ENCODE measurements around the gene NEK5.

The NEK5 gene

GRCh38 chr13:52024481-52024880, 104.4 kb downstream of the NEK5 start, which contains the start of gene UTP14C:
TSS of gene UTP14C (plus strand) at chr13:52024691. CDS start at chr13:52028805, 4,114 bp downstream.
- Histone ChIP-seq H3K4me3 (ENCODE audit: insufficient read depth, low read length, poor library complexity, severe bottlenecking) (no peak within 1 kb of the TSS), H3F3A (ENCODE audit: insufficient read depth) (no peaks in the 10 kb centered on the region), H3K27ac (ENCODE audit: low read depth, low read length) (no peak within 1 kb of the TSS), H3K36me3 (ENCODE audit: low read length) (peaks cover 8% of the 10 kb centered on the region; the same call in 1 of the 2 replicates), H3K9me3 (ENCODE audit: insufficient read depth, low read length) (no peaks in the 10 kb centered on the region), H3K9me2 (replicated peaks; ENCODE audit: insufficient read depth, low read length) (no peaks in the 10 kb centered on the region), H2AFZ (ENCODE audit: low read depth, low read length, severe bottlenecking) (no peak within 1 kb of the TSS), H4K20me1 (ENCODE audit: low read depth, low read length) (no peaks in the 10 kb centered on the region), H3K4me2 (ENCODE audit: low read depth, low read length, poor library complexity, severe bottlenecking) (no peak within 1 kb of the TSS), H3K27me3 (ENCODE audit: low read length) (no peaks in the 10 kb centered on the region), H3K9ac (ENCODE audit: low read length) (no peak within 1 kb of the TSS), H3K79me2 (ENCODE audit: insufficient read depth, low read length) (peaks cover 9% of the 10 kb centered on the region; the same call in 1 of the 2 replicates)
- no peak for TF ChIP-seq EZH2phosphoT487 (conservative IDR thresholded peaks at IDR 0.05; ENCODE audit: low read length)
- TF ChIP-seq CTCF (IDR thresholded peaks at IDR 0.05; ENCODE audit: insufficient read depth, low read length, poor library complexity, severe bottlenecking), result no peak

GRCh38 chr13:52022356-52022755, 106.5 kb downstream of the NEK5 start:
- H3K4me3 ChIP-seq (ENCODE audit: insufficient read depth, low read length, poor library complexity, severe bottlenecking), result no peak overlapping the region
- H4K20me1 ChIP-seq (ENCODE audit: low read depth, low read length), result no peaks in the 10 kb centered on the region
- TF ChIP-seq EZH2phosphoT487 (conservative IDR thresholded peaks at IDR 0.05; ENCODE audit: low read length), result no peak
- no peak for TF ChIP-seq CTCF (IDR thresholded peaks at IDR 0.05; ENCODE audit: insufficient read depth, low read length, poor library complexity, severe bottlenecking)
- H3K9me2 ChIP-seq (replicated peaks; ENCODE audit: insufficient read depth, low read length), result no peaks in the 10 kb centered on the region
- no peak overlapping the region for H3K27ac ChIP-seq (ENCODE audit: low read depth, low read length)
- H3K79me2 ChIP-seq (ENCODE audit: insufficient read depth, low read length), result peaks cover 21% of the 10 kb centered on the region
- no peaks in the 10 kb centered on the region for H3F3A ChIP-seq (ENCODE audit: insufficient read depth)
- H3K9me3 ChIP-seq (ENCODE audit: insufficient read depth, low read length), result no peaks in the 10 kb centered on the region
- H3K9ac ChIP-seq (ENCODE audit: low read length), result no peak overlapping the region
- H2AFZ ChIP-seq (ENCODE audit: low read depth, low read length, severe bottlenecking), result no peak overlapping the region
- H3K36me3 ChIP-seq (ENCODE audit: low read length), result peaks cover 6% of the 10 kb centered on the region; the same call in 1 of the 2 replicates
- no peak overlapping the region for H3K4me2 ChIP-seq (ENCODE audit: low read depth, low read length, poor library complexity, severe bottlenecking)
- no peaks in the 10 kb centered on the region for H3K27me3 ChIP-seq (ENCODE audit: low read length)

GRCh38 chr13:52020191-52020590, 108.7 kb downstream of the NEK5 start:
- Histone ChIP-seq H3K9ac (ENCODE audit: low read length) (no peak overlapping the region), H3K9me3 (ENCODE audit: insufficient read depth, low read length) (no peaks in the 10 kb centered on the region), H3K9me2 (replicated peaks; ENCODE audit: insufficient read depth, low read length) (no peaks in the 10 kb centered on the region), H2AFZ (ENCODE audit: low read depth, low read length, severe bottlenecking) (no peak overlapping the region), H3K79me2 (ENCODE audit: insufficient read depth, low read length) (peaks cover 32% of the 10 kb centered on the region), H3K27ac (ENCODE audit: low read depth, low read length) (no peak overlapping the region), H3K4me3 (ENCODE audit: insufficient read depth, low read length, poor library complexity, severe bottlenecking) (no peak overlapping the region), H3K4me2 (ENCODE audit: low read depth, low read length, poor library complexity, severe bottlenecking) (no peak overlapping the region), H3K27me3 (ENCODE audit: low read length) (no peaks in the 10 kb centered on the region), H3F3A (ENCODE audit: insufficient read depth) (no peaks in the 10 kb centered on the region), H4K20me1 (ENCODE audit: low read depth, low read length) (no peaks in the 10 kb centered on the region), H3K36me3 (ENCODE audit: low read length) (peaks cover 6% of the 10 kb centered on the region; the same call in 1 of the 2 replicates)
- no peak for TF ChIP-seq EZH2phosphoT487 (conservative IDR thresholded peaks at IDR 0.05; ENCODE audit: low read length)
- TF ChIP-seq CTCF (IDR thresholded peaks at IDR 0.05; ENCODE audit: insufficient read depth, low read length, poor library complexity, severe bottlenecking), result no peak
